H9 (cell line): ENCODE results near the gene CACTIN. TPM values are rescaled to one million over a fixed set of nuclear protein-coding genes. Genes with fewer than 3 reads are reported as not detected.

ENCODE experiments used
- DNase-seq: peaks from one replicate; pipeline ENCODE4 v3.0.0-alpha.2; 2017
- H2AFZ ChIP-seq: one replicate; pipeline ENCODE4 v1.6.1; 2013; ENCODE audit warnings: mild to moderate bottlenecking, low read length, control low read depth, moderate library complexity
- H2AK5ac ChIP-seq: 2 replicates; pipeline ENCODE4 v1.6.1; 2013; ENCODE audit warnings: low read length, control low read depth, mixed read lengths; ENCODE audit not compliant: insufficient read length
- H2BK120ac ChIP-seq: one replicate; pipeline ENCODE4 v1.6.1; 2013; ENCODE audit warnings: low read depth, mild to moderate bottlenecking, low read length, control low read depth, inconsistent platforms; ENCODE audit not compliant: poor library complexity, severe bottlenecking
- H2BK12ac ChIP-seq: 2 replicates; pipeline ENCODE4 v1.6.1; 2013; ENCODE audit warnings: low read length, control low read depth, mixed read lengths, low read depth; ENCODE audit not compliant: insufficient read length
- H2BK15ac ChIP-seq: 2 replicates; pipeline ENCODE4 v1.6.1; 2013; ENCODE audit warnings: low read depth, low read length, control low read depth
- H2BK20ac ChIP-seq: one replicate; pipeline ENCODE4 v1.6.1; 2013; ENCODE audit warnings: low read depth, mild to moderate bottlenecking, low read length, control low read depth, inconsistent platforms; ENCODE audit not compliant: poor library complexity, severe bottlenecking
- H2BK5ac ChIP-seq: 2 replicates; pipeline ENCODE4 v1.6.1; 2013; ENCODE audit warnings: low read length, control low read depth, mixed read lengths; ENCODE audit not compliant: insufficient read length
- H3K14ac ChIP-seq: 2 replicates; pipeline ENCODE4 v1.6.1; 2013; ENCODE audit warnings: low read length, control low read depth; ENCODE audit not compliant: insufficient read depth
- H3K18ac ChIP-seq: 2 replicates; pipeline ENCODE4 v1.6.1; 2013; ENCODE audit warnings: low read depth, mild to moderate bottlenecking, mixed read lengths, low read length, control low read depth; ENCODE audit not compliant: insufficient read length
- H3K23ac ChIP-seq: 2 replicates; pipeline ENCODE4 v1.6.1; 2013; ENCODE audit warnings: low read length, control low read depth, mixed read lengths, low read depth; ENCODE audit not compliant: insufficient read length
- H3K23me2 ChIP-seq: 2 replicates; pipeline ENCODE4 v1.6.1; 2013; ENCODE audit warnings: low read depth, mild to moderate bottlenecking, mixed read lengths, low read length, control low read depth; ENCODE audit not compliant: insufficient read length, poor library complexity, severe bottlenecking
- H3K27ac ChIP-seq: 2 replicates; pipeline ENCODE4 v1.5.1; 2013; ENCODE audit warnings: low read length, control low read depth, mixed read lengths, low read depth; ENCODE audit not compliant: insufficient read length
- H3K27me3 ChIP-seq: 2 replicates; pipeline ENCODE4 v1.6.1; 2013; ENCODE audit warnings: low read length, control low read depth, inconsistent platforms; ENCODE audit not compliant: insufficient read depth
- H3K4ac ChIP-seq: 2 replicates; pipeline ENCODE4 v1.6.1; 2013; ENCODE audit warnings: low read depth, mild to moderate bottlenecking, control low read depth, inconsistent platforms, low read length, moderate library complexity
- H3K4me1 ChIP-seq: 2 replicates; pipeline ENCODE4 v1.6.1; 2013; ENCODE audit warnings: low read length, control low read depth, inconsistent platforms; ENCODE audit not compliant: insufficient read depth
- H3K4me2 ChIP-seq: 2 replicates; pipeline ENCODE4 v1.6.1; 2013; ENCODE audit warnings: low read length, control low read depth, mixed read lengths; ENCODE audit not compliant: insufficient read length, insufficient read depth
- H3K56ac ChIP-seq: 2 replicates; pipeline ENCODE4 v1.6.1; 2013; ENCODE audit warnings: low read depth, mild to moderate bottlenecking, mixed read lengths, low read length, control low read depth; ENCODE audit not compliant: insufficient read length
- H3K79me1 ChIP-seq: 2 replicates; pipeline ENCODE4 v1.6.1; 2013; ENCODE audit warnings: low read depth, mild to moderate bottlenecking, moderate library complexity, low read length, control low read depth, inconsistent platforms; ENCODE audit not compliant: insufficient read depth, poor library complexity, severe bottlenecking
- H3K79me2 ChIP-seq: 2 replicates; pipeline ENCODE4 v1.6.1; 2013; ENCODE audit warnings: low read length, control low read depth, inconsistent platforms; ENCODE audit not compliant: insufficient read depth
- H3K9ac ChIP-seq: 2 replicates; pipeline ENCODE4 v1.6.1; 2013; ENCODE audit warnings: low read length, control low read depth, mixed read lengths; ENCODE audit not compliant: insufficient read length; ENCODE audit errors: extremely low read depth
- H3K9me3 ChIP-seq: one replicate; pipeline ENCODE4 v1.6.1; 2013; ENCODE audit warnings: low read depth, low read length, inconsistent platforms; ENCODE audit not compliant: control insufficient read depth
- H3T11ph ChIP-seq: one replicate; pipeline ENCODE4 v1.6.1; 2013; ENCODE audit warnings: mild to moderate bottlenecking, low read length, control low read depth, inconsistent platforms
- H4K20me1 ChIP-seq: one replicate; pipeline ENCODE4 v1.6.1; 2013; ENCODE audit not compliant: control insufficient read depth, insufficient read length, insufficient read depth
- H4K5ac ChIP-seq: 2 replicates; pipeline ENCODE4 v1.6.1; 2013; ENCODE audit warnings: low read depth, mild to moderate bottlenecking, mixed read lengths, low read length, control low read depth; ENCODE audit not compliant: insufficient read length
- H4K8ac ChIP-seq: replicated peaks from 2 replicates; pipeline ENCODE4 v1.6.1; 2013; ENCODE audit warnings: low read length, control low read depth, mixed read lengths, low read depth; ENCODE audit not compliant: insufficient read length
- H4K91ac ChIP-seq: 2 replicates; pipeline ENCODE4 v1.6.1; 2013; ENCODE audit warnings: low read depth, mild to moderate bottlenecking, moderate library complexity, mixed read lengths, low read length, control low read depth; ENCODE audit not compliant: insufficient read length
- H3K27ac Mint-ChIP-seq, 3 experiments: 2 replicates in 2 of 3; 3 replicates in 1 of 3; pipeline ENCODE4 v1.8.0; 2020 to 2021; ENCODE audit warnings: mixed read lengths in 3 of 3, mild to moderate bottlenecking in 1 of 3, moderate library complexity in 1 of 3
- H3K27me3 Mint-ChIP-seq: 2 replicates; pipeline ENCODE4 v1.8.0; 2021; ENCODE audit warnings: low read depth, mild to moderate bottlenecking, moderate library complexity, mixed read lengths
- H3K36me3 Mint-ChIP-seq, 3 experiments: 2 replicates in 2 of 3; 3 replicates in 1 of 3; pipeline ENCODE4 v1.8.0; 2020 to 2021; ENCODE audit warnings: low read depth in 3 of 3, mixed read lengths in 3 of 3; ENCODE audit not compliant: insufficient read depth in 1 of 3
- H3K4me1 Mint-ChIP-seq, 2 experiments: 2 replicates each; pipeline ENCODE4 v1.8.0; 2020; ENCODE audit warnings: mixed read lengths in 2 of 2
- H3K4me3 Mint-ChIP-seq, 2 experiments: 2 replicates in 1 of 2; 3 replicates in 1 of 2; pipeline ENCODE4 v1.8.0; 2020 to 2021; ENCODE audit warnings: mild to moderate bottlenecking in 2 of 2, mixed read lengths in 2 of 2, moderate library complexity in 1 of 2
- H3K9me3 Mint-ChIP-seq, 2 experiments: 2 replicates in 1 of 2; 3 replicates in 1 of 2; pipeline ENCODE4 v1.8.0; 2020; ENCODE audit warnings: mild to moderate bottlenecking in 2 of 2, mixed read lengths in 2 of 2, moderate library complexity in 1 of 2
- CTCF ChIP-seq: fragments of 200-600 bp; sonication (generic); conservative IDR thresholded peaks from 3 replicates; pipeline ENCODE4 v1.8.0; 2021; ENCODE audit warnings: antibody characterized with exemption, mild to moderate bottlenecking
- WGBS: extraction: QIAGEN DNeasy Blood & Tissue Kit; methylation state at CpG from one replicate; pipeline ENCODE4 v1.1.7; 2013; ENCODE audit warnings: missing lambda C conversion rate, low lambda C conversion rate, mixed read lengths; ENCODE audit not compliant: insufficient read length; ENCODE audit errors: extremely low coverage; 5-methylcytosine and 5-hydroxymethylcytosine counted together
- total RNA-seq: library from RNA; stranded (reverse); gene quantifications from 2 replicates; pipeline ENCODE4 v1.2.1, GENCODE V29; 2021

CACTIN gene
- total RNA-seq, 1 experiment from 2014 or later = 37.3 TPM

GRCh38 chr19:3606690-3607289, 19.8 kb downstream of the CACTIN start, which contains the start of gene TBXA2R:
TBXA2R (minus strand) TSS chr19:3606875; CDS start chr19:3600634, 6,241 bp downstream.
- H3K79me1 ChIP-seq = no peaks in the 10 kb centered on the region
- H4K5ac ChIP-seq = no peak within 1 kb of the TSS
- peak; percentile 76 for DNase-seq
- no peaks in the 10 kb centered on the region; the same call in 1 of the 2 replicates for H3K4me1 ChIP-seq
- Mint-ChIP-seq H3K27ac (peak within 1 kb of the TSS in 1 of 3 experiments; percentile 84; a peak in 2 of 7 replicates), H3K4me3 (peak within 1 kb of the TSS; percentile 58 to 79), H3K36me3 (peaks cover 3 to 7% (median 4%) of the 10 kb centered on the region in 3 experiments; a peak in 6 of 7 replicates), H3K9me3 (peaks cover 0 to 4% of the 10 kb centered on the region in 2 experiments; a peak in 1 of 5 replicates), H3K27me3 (peaks cover 4% of the 10 kb centered on the region), H3K4me1 (peaks cover 12% of the 10 kb centered on the region in 2 experiments)
- no peak within 1 kb of the TSS for H2AFZ ChIP-seq
- WGBS = no CpG with 5 or more reads among the region's 46 CpGs
- no peak within 1 kb of the TSS for H3K14ac ChIP-seq
- H2BK5ac ChIP-seq = no peak within 1 kb of the TSS
- H3K27me3 ChIP-seq = peaks cover 5% of the 10 kb centered on the region; the same call in 1 of the 2 replicates
- no peaks in the 10 kb centered on the region for H3K79me2 ChIP-seq
- no peak within 1 kb of the TSS for H2BK12ac ChIP-seq
- H3K27ac ChIP-seq = no peak within 1 kb of the TSS
- no peak for TF ChIP-seq CTCF
- no peak within 1 kb of the TSS for H3K9ac ChIP-seq
- H4K91ac ChIP-seq = no peak within 1 kb of the TSS
- H3K4ac ChIP-seq = no peak within 1 kb of the TSS
- no peak within 1 kb of the TSS for H2BK120ac ChIP-seq
- H3K9me3 ChIP-seq = no peaks in the 10 kb centered on the region
- no peak within 1 kb of the TSS for H2BK15ac ChIP-seq
- no peaks in the 10 kb centered on the region for H4K20me1 ChIP-seq
- H3K56ac ChIP-seq = no peak within 1 kb of the TSS
- no peak within 1 kb of the TSS for H2AK5ac ChIP-seq
- H2BK20ac ChIP-seq = no peak within 1 kb of the TSS
- H3K4me2 ChIP-seq = peak within 1 kb of the TSS; percentile 56
- no peak within 1 kb of the TSS for H3T11ph ChIP-seq
- H3K23me2 ChIP-seq = peaks cover 2% of the 10 kb centered on the region
- H3K18ac ChIP-seq = no peak within 1 kb of the TSS
- H4K8ac ChIP-seq = no peak within 1 kb of the TSS
- no peak within 1 kb of the TSS for H3K23ac ChIP-seq
